B cell (primary cell): Measurements from ENCODE around the gene ACSM6. TPM values are rescaled to one million over a fixed set of nuclear protein-coding genes. Genes with fewer than 3 reads are reported as not detected.

Experiments
- ATAC-seq: fragments of 200-7000 bp; cut with Tn5 transposase; one replicate; pipeline ENCODE4 v1.10.0; 2021; ENCODE audit warnings: low read depth, mild to moderate bottlenecking, moderate number of reproducible peaks, moderate library complexity
- CTCF ChIA-PET: fragments of 350-600 bp; sonication (Branson Sonifier 250); formaldehyde crosslinking; loops from one replicate; lab custom pipeline; 2021; ENCODE audit warnings: antibody characterized with exemption, inconsistent platforms; lab: Charles Lee
- POLR2A ChIA-PET: fragments of 350-600 bp; sonication (Branson Sonifier 250); formaldehyde crosslinking; loops from one replicate; lab custom pipeline; 2021; ENCODE audit warnings: antibody characterized with exemption; lab: Charles Lee
- DNase-seq: peaks from one replicate; pipeline ENCODE4 v3.0.0; 2013
- H2AFZ ChIP-seq: 2 replicates; pipeline ENCODE4 v1.6.1; 2012; ENCODE audit warnings: mild to moderate bottlenecking, low read depth, low read length; ENCODE audit not compliant: insufficient read depth, poor library complexity, severe bottlenecking
- H3K27ac ChIP-seq, 2 donors: 1 replicate in 1 of 2; 2 replicates in 1 of 2; pipeline ENCODE4 v1.5.1; 2012 to 2013; ENCODE audit warnings: low read length in 2 of 2, mild to moderate bottlenecking in 2 of 2, moderate library complexity in 1 of 2
- H3K27me3 ChIP-seq, 4 experiments: fragments of 200-600 bp in 1 of 4; sonication (generic) in 1 of 4; replicated peaks in 1 of 4; 1 replicate in 2 of 4; 2 replicates in 2 of 4; pipeline versions ENCODE4 v1.6.1 to v1.7.0; 2013 to 2016; ENCODE audit warnings: low read length in 3 of 4, mild to moderate bottlenecking in 2 of 4, mixed read lengths in 1 of 4, moderate library complexity in 1 of 4; ENCODE audit not compliant: insufficient read depth in 4 of 4, control insufficient read depth in 3 of 4; ENCODE audit errors: control extremely low read depth in 1 of 4
- H3K36me3 ChIP-seq, 2 experiments: replicated peaks in 1 of 2; 1 replicate in 1 of 2; 2 replicates in 1 of 2; pipeline versions ENCODE4 v1.6.1 to v1.7.1; 2013; ENCODE audit warnings: low read length in 1 of 2; ENCODE audit not compliant: insufficient read depth in 2 of 2, control insufficient read depth in 1 of 2; ENCODE audit errors: control extremely low read depth in 1 of 2, extremely low read depth in 1 of 2
- H3K4me1 ChIP-seq, 2 donors: fragments of 200-600 bp in 1 of 2; sonication (generic) in 1 of 2; 1 replicate in 1 of 2; 2 replicates in 1 of 2; pipeline versions ENCODE4 v1.5.1 to v1.6.1; 2013 to 2017; ENCODE audit warnings: low read length in 2 of 2; ENCODE audit not compliant: control insufficient read depth in 2 of 2, insufficient read depth in 2 of 2
- H3K4me2 ChIP-seq: replicated peaks from 2 replicates; pipeline ENCODE3; 2012; ENCODE audit warnings: mild to moderate bottlenecking, low read depth, low read length; ENCODE audit not compliant: poor library complexity, severe bottlenecking
- H3K4me3 ChIP-seq, 5 experiments: fragments of 200-600 bp in 1 of 5; sonication (generic) in 1 of 5; 1 replicate in 3 of 5; 2 replicates in 2 of 5; pipeline versions ENCODE4 v1.5.1 to v1.7.0; 2011 to 2016; ENCODE audit warnings: low read length in 4 of 5, mild to moderate bottlenecking in 4 of 5, low read depth in 2 of 5, control low read depth in 1 of 5, moderate library complexity in 1 of 5; ENCODE audit not compliant: insufficient read depth in 1 of 5; ENCODE audit errors: control extremely low read depth in 1 of 5, extremely low read depth in 1 of 5
- H3K79me2 ChIP-seq: fragments of 200-600 bp; sonication (generic); one replicate; pipeline ENCODE4 v1.6.0; 2016; ENCODE audit warnings: low read length; ENCODE audit not compliant: control insufficient read depth, insufficient read depth
- H3K9ac ChIP-seq: fragments of 200-600 bp; sonication (generic); 2 replicates; pipeline ENCODE4 v1.6.1; 2017; ENCODE audit warnings: mild to moderate bottlenecking, low read length, moderate library complexity
- H3K9me3 ChIP-seq, 3 donors: one replicate each; pipeline versions ENCODE4 v1.6.1 to v1.7.1; 2013; ENCODE audit warnings: low read length in 2 of 3; ENCODE audit not compliant: control insufficient read depth in 2 of 3, insufficient read depth in 1 of 3; ENCODE audit errors: control extremely low read depth in 1 of 3
- H4K20me1 ChIP-seq: 2 replicates; pipeline ENCODE4 v1.6.0; 2012; ENCODE audit warnings: mild to moderate bottlenecking, low read length; ENCODE audit not compliant: insufficient read depth, control insufficient read depth, poor library complexity, severe bottlenecking
- H3K27ac Mint-ChIP-seq: one replicate; pipeline ENCODE4 v1.8.0; 2021; ENCODE audit warnings: mixed read lengths
- H3K27me3 Mint-ChIP-seq: one replicate; pipeline ENCODE4 v1.8.0; 2021; ENCODE audit warnings: mixed read lengths
- H3K4me1 Mint-ChIP-seq: one replicate; pipeline ENCODE4 v1.8.0; 2021; ENCODE audit warnings: mixed read lengths
- H3K4me3 Mint-ChIP-seq: one replicate; pipeline ENCODE4 v1.8.0; 2021; ENCODE audit warnings: mixed read lengths
- H3K9me3 Mint-ChIP-seq: one replicate; pipeline ENCODE4 v1.8.0; 2022; ENCODE audit warnings: mixed read lengths; ENCODE audit not compliant: insufficient read depth
- EZH2 ChIP-seq: IDR thresholded peaks from 2 replicates; pipeline ENCODE4 v1.6.1; 2012; ENCODE audit warnings: borderline replicate concordance, low read depth, mild to moderate bottlenecking, moderate library complexity, low read length; ENCODE audit not compliant: insufficient read depth, poor library complexity, severe bottlenecking
- WGBS: methylation state at CpG from one replicate; pipeline ENCODE4 v1.1.5; 2013; ENCODE audit warnings: missing lambda C conversion rate; ENCODE audit not compliant: insufficient coverage; 5-methylcytosine and 5-hydroxymethylcytosine counted together
- intact Hi-C: fragments of 100-400 bp; cut with micrococcal nuclease; formaldehyde crosslinking; loops from one replicate; pipeline ENCODE4 v1.10.0; 2022
- polyA plus RNA-seq: library from polyadenylated mRNA; depleted of rRNA; stranded (reverse); fragments of >200 nt; gene quantifications from 2 replicates; pipeline ENCODE4 v1.2.3, GENCODE V29; 2012
- total RNA-seq, 2 donors: library from RNA; stranded (reverse); fragments of 120-200 nt in 1 of 2; gene quantifications; 1 replicate in 1 of 2; 2 replicates in 1 of 2; pipeline versions ENCODE4 v1.2.3 to v1.2.4, GENCODE V29; 2013 to 2022
- TF ChIP-seq, protein P1 (sequence below): fragments of 200-600 bp; IDR thresholded peaks from one replicate; pipeline ENCODE4 v1.8.0; 2022; ENCODE audit warnings: antibody characterized with exemption, mild to moderate bottlenecking

Gene ACSM6
- total and polyA plus RNA-seq, 2 donors (not counting 1 experiment from before 2014, with no cell fraction given), result not detected

- intact Hi-C loops, result no loop called here
- no peak for DNase-seq
- no peaks in the 10 kb centered on the region for H4K20me1 ChIP-seq
- Mint-ChIP-seq H3K27ac (no peak overlapping the region), H3K9me3 (peaks cover 2% of the 10 kb centered on the region), H3K4me3 (no peak overlapping the region), H3K4me1 (no peaks in the 10 kb centered on the region), H3K27me3 (no peaks in the 10 kb centered on the region)
- POLR2A ChIA-PET, result no interaction called here
- no peak overlapping the region for H3K27ac ChIP-seq
- no peaks in the 10 kb centered on the region for H3K36me3 ChIP-seq
- H3K9me3 ChIP-seq, result no peaks in the 10 kb centered on the region
- CTCF ChIA-PET, result no interaction called here
- TF ChIP-seq, protein P1, sequence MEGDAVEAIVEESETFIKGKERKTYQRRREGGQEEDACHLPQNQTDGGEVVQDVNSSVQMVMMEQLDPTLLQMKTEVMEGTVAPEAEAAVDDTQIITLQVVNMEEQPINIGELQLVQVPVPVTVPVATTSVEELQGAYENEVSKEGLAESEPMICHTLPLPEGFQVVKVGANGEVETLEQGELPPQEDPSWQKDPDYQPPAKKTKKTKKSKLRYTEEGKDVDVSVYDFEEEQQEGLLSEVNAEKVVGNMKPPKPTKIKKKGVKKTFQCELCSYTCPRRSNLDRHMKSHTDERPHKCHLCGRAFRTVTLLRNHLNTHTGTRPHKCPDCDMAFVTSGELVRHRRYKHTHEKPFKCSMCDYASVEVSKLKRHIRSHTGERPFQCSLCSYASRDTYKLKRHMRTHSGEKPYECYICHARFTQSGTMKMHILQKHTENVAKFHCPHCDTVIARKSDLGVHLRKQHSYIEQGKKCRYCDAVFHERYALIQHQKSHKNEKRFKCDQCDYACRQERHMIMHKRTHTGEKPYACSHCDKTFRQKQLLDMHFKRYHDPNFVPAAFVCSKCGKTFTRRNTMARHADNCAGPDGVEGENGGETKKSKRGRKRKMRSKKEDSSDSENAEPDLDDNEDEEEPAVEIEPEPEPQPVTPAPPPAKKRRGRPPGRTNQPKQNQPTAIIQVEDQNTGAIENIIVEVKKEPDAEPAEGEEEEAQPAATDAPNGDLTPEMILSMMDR, result no peak
- no peak for TF ChIP-seq EZH2
- no peaks in the 10 kb centered on the region for H3K27me3 ChIP-seq
- H3K4me1 ChIP-seq, result no peaks in the 10 kb centered on the region
- H2AFZ ChIP-seq, result no peak overlapping the region
- WGBS, result 88% methylated on average over 1 of the region's 1 CpG
- ATAC-seq, result no peak
- H3K79me2 ChIP-seq, result no peaks in the 10 kb centered on the region
- H3K9ac ChIP-seq, result no peak overlapping the region
- no peak overlapping the region for H3K4me2 ChIP-seq
- H3K4me3 ChIP-seq, result no peak overlapping the region
Observed at GRCh38 chr10:95169522-95169921, 24.5 kb upstream of the ACSM6 start.

DNA sequence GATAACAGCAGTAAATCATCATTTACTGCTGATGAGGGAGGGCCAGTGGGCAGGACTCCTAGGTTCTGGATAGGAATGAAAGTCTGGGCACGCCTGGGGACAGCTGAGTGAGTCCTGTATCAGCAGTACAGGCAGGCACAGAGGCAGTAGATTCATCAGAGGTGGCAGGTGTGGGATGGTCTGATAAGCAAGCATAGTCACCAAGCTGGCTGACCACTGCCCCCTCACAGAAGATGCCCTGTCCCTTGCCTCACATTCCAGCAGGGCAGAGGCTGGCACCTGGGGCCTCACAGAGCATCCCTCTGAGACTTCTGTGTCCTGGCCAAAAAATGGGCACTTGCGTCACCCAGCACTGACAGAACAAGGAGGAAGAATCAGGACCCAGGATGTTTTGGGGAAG, 23.2 kb upstream of the ACSM6 start:
- Histone ChIP-seq H3K27ac (no peak overlapping the region), H3K9me3 (no peaks in the 10 kb centered on the region), H3K27me3 (no peaks in the 10 kb centered on the region), H3K4me3 (no peak overlapping the region), H3K9ac (no peak overlapping the region), H4K20me1 (no peaks in the 10 kb centered on the region), H3K4me1 (no peaks in the 10 kb centered on the region), H2AFZ (no peak overlapping the region), H3K4me2 (no peak overlapping the region), H3K36me3 (no peaks in the 10 kb centered on the region), H3K79me2 (no peaks in the 10 kb centered on the region)
- DNase-seq (no peak), ATAC-seq (no peak)
- ChIA-PET POLR2A (no interaction called here), CTCF (no interaction called here)
- TF ChIP-seq, protein P1, result no peak
- TF ChIP-seq EZH2, result no peak
- Mint-ChIP-seq H3K9me3 (peaks cover 2% of the 10 kb centered on the region), H3K27me3 (no peaks in the 10 kb centered on the region), H3K4me1 (no peaks in the 10 kb centered on the region), H3K27ac (no peak overlapping the region), H3K4me3 (no peak overlapping the region)
- WGBS, result 83% methylated on average over 2 of the region's 2 CpGs
- intact Hi-C loops, result no loop called here
